HepG2 (cell line): ENCODE data around the gene TP53I3. TPM values are rescaled to one million over a fixed set of nuclear protein-coding genes. Genes with fewer than 3 reads are reported as not detected.

Source experiments
- ATF7-NPFF ChIP-seq: sonication (generic); formaldehyde crosslinking; IDR thresholded peaks from 2 replicates; pipeline ENCODE4 v1.8.1; 2023; ENCODE audit warnings: mild to moderate bottlenecking, low read depth, missing genetic modification reagents, moderate library complexity
- BRD4 ChIP-seq: sonication (generic); formaldehyde crosslinking; IDR thresholded peaks from 2 replicates; pipeline ENCODE4 v1.4.0; 2020; ENCODE audit warnings: missing genetic modification reagents
- CBFB ChIP-seq: sonication (generic); formaldehyde crosslinking; IDR thresholded peaks from 2 replicates; pipeline ENCODE4 v1.4.0; 2020; ENCODE audit warnings: missing genetic modification reagents
- CREM ChIP-seq, 2 experiments: sonication (generic) in 1 of 2; formaldehyde crosslinking in 1 of 2; IDR thresholded peaks; 2 replicates each; pipeline versions ENCODE4 v1.4.0 to v1.6.1; 2016 to 2020; ENCODE audit warnings: antibody characterized with exemption in 1 of 2, mild to moderate bottlenecking in 1 of 2, missing genetic modification reagents in 1 of 2
- IRF9 ChIP-seq: sonication (generic); formaldehyde crosslinking; IDR thresholded peaks from 2 replicates; pipeline ENCODE4 v1.8.0; 2022; ENCODE audit warnings: missing genetic modification reagents, mild to moderate bottlenecking, borderline replicate concordance
- LBX2 ChIP-seq: sonication (generic); formaldehyde crosslinking; IDR thresholded peaks from 2 replicates; pipeline ENCODE4 v1.5.0; 2020; ENCODE audit warnings: missing genetic modification reagents, mild to moderate bottlenecking, borderline replicate concordance
- MBNL3 ChIP-seq: fragments of 250-450 bp; sonication (Bioruptor Pico); conservative IDR thresholded peaks from 2 replicates; pipeline ENCODE4 v1.8.0; 2022; ENCODE audit warnings: mild to moderate bottlenecking, inconsistent platforms
- MYNN ChIP-seq: sonication (generic); formaldehyde crosslinking; IDR thresholded peaks from 2 replicates; pipeline ENCODE4 v1.4.0; 2020; ENCODE audit warnings: mild to moderate bottlenecking, low read depth, missing genetic modification reagents
- RBM22 ChIP-seq: fragments of 200-400 bp; formaldehyde crosslinking; optimal IDR thresholded peaks from 2 replicates; pipeline ENCODE3; 2017; ENCODE audit warnings: mild to moderate bottlenecking, low read length, moderate library complexity
- RFXANK ChIP-seq: IDR thresholded peaks from 2 replicates; pipeline ENCODE4 v1.6.1; 2016
- SETDB1 ChIP-seq: sonication (generic); formaldehyde crosslinking; IDR thresholded peaks from 2 replicates; pipeline ENCODE4 v1.5.1; 2020; ENCODE audit warnings: missing genetic modification reagents, mild to moderate bottlenecking, borderline replicate concordance
- SIX4 ChIP-seq: sonication (generic); formaldehyde crosslinking; IDR thresholded peaks from 2 replicates; pipeline ENCODE4 v1.4.0; 2020; ENCODE audit warnings: missing genetic modification reagents
- SP5 ChIP-seq: IDR thresholded peaks from 2 replicates; pipeline ENCODE4 v1.6.1; 2016; ENCODE audit warnings: low read depth, borderline replicate concordance
- ZBTB10 ChIP-seq: sonication (generic); formaldehyde crosslinking; IDR thresholded peaks from 2 replicates; pipeline ENCODE4 v1.4.0; 2020; ENCODE audit warnings: missing genetic modification reagents, borderline replicate concordance
- ZFYVE20 ChIP-seq: sonication (generic); formaldehyde crosslinking; IDR thresholded peaks from 2 replicates; pipeline ENCODE4 v1.8.0; 2023; ENCODE audit warnings: low read depth, mild to moderate bottlenecking, moderate library complexity, missing genetic modification reagents, borderline replicate concordance
- ZNF224 ChIP-seq: sonication (generic); formaldehyde crosslinking; IDR thresholded peaks from 2 replicates; pipeline ENCODE4 v1.5.0; 2020; ENCODE audit warnings: mild to moderate bottlenecking, missing genetic modification reagents
- ZNF782 ChIP-seq: sonication (generic); formaldehyde crosslinking; IDR thresholded peaks from 2 replicates; pipeline ENCODE4 v1.4.0; 2020; ENCODE audit warnings: missing genetic modification reagents, mild to moderate bottlenecking, borderline replicate concordance
- ZNF879 ChIP-seq: sonication (generic); formaldehyde crosslinking; IDR thresholded peaks from 2 replicates; pipeline ENCODE4 v1.8.1; 2023; ENCODE audit warnings: missing genetic modification reagents
- polyA plus RNA-seq, 8 experiments: library from polyadenylated mRNA; depleted of rRNA in 3 of 8; stranded (reverse) in 7 of 8; unstranded in 1 of 8; fragments of >200 nt; fragmentation: Illumina TruSeq in 4 of 8; extraction: Trizol in 4 of 8; gene quantifications; 2 replicates each; pipeline versions ENCODE4 v1.2.1 to v1.2.3, GENCODE V29; 2011 to 2016; ENCODE audit warnings: low read depth in 4 of 8, missing spikeins in 1 of 8, mixed read lengths in 1 of 8; ENCODE audit not compliant: insufficient read depth in 1 of 8
- total RNA-seq, 5 experiments: library from RNA; depleted of rRNA; stranded (reverse); fragments of >200 nt; fragmentation: Illumina TruSeq; extraction: Trizol; gene quantifications; 2 replicates each; pipeline ENCODE4 v1.2.3, GENCODE V29; 2016; ENCODE audit warnings: low read depth in 1 of 5
- TF ChIP-seq, protein P1 (sequence below): sonication (generic); formaldehyde crosslinking; IDR thresholded peaks from 2 replicates; pipeline ENCODE4 v1.8.1; 2022; ENCODE audit warnings: low read depth, mild to moderate bottlenecking, missing genetic modification reagents
- TF ChIP-seq, protein P2 (sequence below): sonication (generic); formaldehyde crosslinking; IDR thresholded peaks from 2 replicates; pipeline ENCODE4 v1.5.1; 2020; ENCODE audit warnings: mild to moderate bottlenecking, missing genetic modification reagents, borderline replicate concordance

TP53I3 gene
- total and polyA plus RNA-seq, 2 of the 13 experiments (the other 11 are each of a cell fraction or from before 2014, with no cell fraction given): 25.0 to 44.1 TPM

DNA sequence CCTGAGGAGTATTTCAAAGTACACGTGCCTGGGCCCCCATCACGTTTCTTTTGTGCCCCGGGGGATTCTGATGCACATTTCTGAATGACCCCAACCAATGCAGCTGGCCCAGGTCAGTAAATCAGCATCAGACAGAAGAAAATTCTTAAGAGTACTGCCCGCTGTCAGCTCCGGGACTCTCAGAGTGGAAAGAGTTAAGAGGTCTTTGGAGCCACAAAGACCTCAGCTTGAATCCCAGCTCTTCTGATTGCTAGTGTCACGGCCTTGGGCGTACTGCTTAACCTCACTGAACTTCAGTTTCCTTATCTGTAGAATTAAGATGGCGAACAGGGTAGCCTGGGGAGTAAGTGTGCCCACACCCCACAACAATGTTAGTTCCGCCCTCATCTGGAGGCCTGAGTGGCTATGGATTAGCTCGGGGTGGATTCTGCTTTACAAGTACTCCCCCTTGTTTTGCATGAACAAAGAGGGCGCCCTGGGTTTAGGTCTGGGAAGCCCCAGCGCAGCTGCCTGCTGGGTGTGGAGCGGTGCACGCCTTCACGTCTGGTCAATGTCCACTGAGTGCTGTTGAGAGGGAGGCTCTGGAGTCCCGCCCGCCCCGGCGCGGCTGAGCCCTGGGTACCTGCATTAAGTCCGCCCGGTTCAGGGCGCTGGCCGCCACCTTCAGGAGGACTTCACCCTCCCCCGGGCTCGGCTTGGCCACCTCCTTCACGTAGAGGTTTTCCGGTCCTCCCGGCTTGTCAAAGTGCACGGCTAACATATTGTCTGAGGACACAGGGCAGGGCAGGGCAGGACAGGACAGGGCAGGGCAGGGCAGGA, 858 bp downstream of the TP53I3 start (continued):
- TF ChIP-seq, protein P1, sequence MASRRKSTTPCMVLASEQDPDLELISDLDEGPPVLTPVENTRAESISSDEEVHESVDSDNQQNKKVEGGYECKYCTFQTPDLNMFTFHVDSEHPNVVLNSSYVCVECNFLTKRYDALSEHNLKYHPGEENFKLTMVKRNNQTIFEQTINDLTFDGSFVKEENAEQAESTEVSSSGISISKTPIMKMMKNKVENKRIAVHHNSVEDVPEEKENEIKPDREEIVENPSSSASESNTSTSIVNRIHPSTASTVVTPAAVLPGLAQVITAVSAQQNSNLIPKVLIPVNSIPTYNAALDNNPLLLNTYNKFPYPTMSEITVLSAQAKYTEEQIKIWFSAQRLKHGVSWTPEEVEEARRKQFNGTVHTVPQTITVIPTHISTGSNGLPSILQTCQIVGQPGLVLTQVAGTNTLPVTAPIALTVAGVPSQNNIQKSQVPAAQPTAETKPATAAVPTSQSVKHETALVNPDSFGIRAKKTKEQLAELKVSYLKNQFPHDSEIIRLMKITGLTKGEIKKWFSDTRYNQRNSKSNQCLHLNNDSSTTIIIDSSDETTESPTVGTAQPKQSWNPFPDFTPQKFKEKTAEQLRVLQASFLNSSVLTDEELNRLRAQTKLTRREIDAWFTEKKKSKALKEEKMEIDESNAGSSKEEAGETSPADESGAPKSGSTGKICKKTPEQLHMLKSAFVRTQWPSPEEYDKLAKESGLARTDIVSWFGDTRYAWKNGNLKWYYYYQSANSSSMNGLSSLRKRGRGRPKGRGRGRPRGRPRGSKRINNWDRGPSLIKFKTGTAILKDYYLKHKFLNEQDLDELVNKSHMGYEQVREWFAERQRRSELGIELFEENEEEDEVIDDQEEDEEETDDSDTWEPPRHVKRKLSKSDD (CRISPR knock-in tag): 0 out of 2 replicates have a peak, but pooled peaks have one; percentile 54
- peak; percentile 46; the same call in 1 of the 2 replicates for TF ChIP-seq BRD4 (CRISPR knock-in tag)
- TF ChIP-seq CBFB (CRISPR knock-in tag): peak; percentile 58
- TF ChIP-seq ATF7-NPFF: peak; percentile 74; the same call in 1 of the 2 replicates
- no peak for TF ChIP-seq CREM (IDR thresholded peaks at IDR 0.05)
- TF ChIP-seq CREM (CRISPR knock-in tag; IDR thresholded peaks at IDR 0.05): no peak
- TF ChIP-seq ZNF879 (CRISPR knock-in tag): peak; percentile 43; the same call in 1 of the 2 replicates
- 0 out of 2 replicates have a peak, but pooled peaks have one; percentile 32 for TF ChIP-seq SIX4
- TF ChIP-seq SP5 (CRISPR knock-in tag): peak; percentile 59; the same call in 1 of the 2 replicates
- no peak; the same call in 1 of the 2 replicates for TF ChIP-seq ZNF224 (CRISPR knock-in tag)
- peak; percentile 79; the same call in 1 of the 2 replicates for TF ChIP-seq ZFYVE20 (CRISPR knock-in tag)
- no peak for TF ChIP-seq MYNN (CRISPR knock-in tag)
- TF ChIP-seq IRF9 (CRISPR knock-in tag): peak; percentile 74; the same call in 1 of the 2 replicates
- TF ChIP-seq ZBTB10 (CRISPR knock-in tag): no peak
- TF ChIP-seq SETDB1 (CRISPR knock-in tag): no peak
- no peak for TF ChIP-seq LBX2 (CRISPR knock-in tag)
- peak; percentile 26 for TF ChIP-seq RBM22
- peak; percentile 89 for TF ChIP-seq ZNF782
- TF ChIP-seq, protein P2, sequence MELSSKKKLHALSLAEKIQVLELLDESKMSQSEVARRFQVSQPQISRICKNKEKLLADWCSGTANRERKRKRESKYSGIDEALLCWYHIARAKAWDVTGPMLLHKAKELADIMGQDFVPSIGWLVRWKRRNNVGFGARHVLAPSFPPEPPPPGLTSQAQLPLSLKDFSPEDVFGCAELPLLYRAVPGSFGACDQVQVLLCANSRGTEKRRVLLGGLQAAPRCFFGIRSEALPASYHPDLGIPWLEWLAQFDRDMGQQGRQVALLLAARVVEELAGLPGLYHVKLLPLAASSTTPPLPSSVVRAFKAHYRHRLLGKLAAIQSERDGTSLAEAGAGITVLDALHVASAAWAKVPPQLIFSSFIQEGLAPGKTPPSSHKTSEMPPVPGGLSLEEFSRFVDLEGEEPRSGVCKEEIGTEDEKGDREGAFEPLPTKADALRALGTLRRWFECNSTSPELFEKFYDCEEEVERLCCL (CRISPR knock-in tag): peak; percentile 94; the same call in 1 of the 2 replicates
- TF ChIP-seq RFXANK: no peak
- no peak for TF ChIP-seq MBNL3 (CRISPR knock-in tag)
